SIG-M5 treated with dmso at 0.1 percent for 504 hours (cell line): ENCODE measurements around the gene LINGO1.

Experiments used
- DNase-seq: peaks from one replicate; lab custom pipeline; 2025; ENCODE audit not compliant: unreplicated experiment; lab: John Stamatoyannopoulos, UW

The LINGO1 gene

GRCh38 chr15:77617476-77618230 lies 15.1 kb downstream of the LINGO1 start:
- DNase-seq = peak; percentile 55

GRCh38 chr15:77616072-77616471 lies 16.6 kb downstream of the LINGO1 start:
- no peak for DNase-seq

GRCh38 chr15:77615472-77615871 lies 17.2 kb downstream of the LINGO1 start:
- DNase-seq = no peak

- no peak for DNase-seq
Measured at GRCh38 chr15:77614251-77614806, 18.4 kb downstream of the LINGO1 start.

GRCh38 chr15:77613814-77614213 lies 18.9 kb downstream of the LINGO1 start:
- no peak for DNase-seq

- DNase-seq = no peak
Measured at GRCh38 chr15:77612958-77613601, 19.6 kb downstream of the LINGO1 start.

GRCh38 chr15:77611767-77612166 lies 20.9 kb downstream of the LINGO1 start:
- no peak for DNase-seq

GRCh38 chr15:77610731-77611130 lies 22.0 kb downstream of the LINGO1 start:
- DNase-seq = no peak

- no peak for DNase-seq
Measured at GRCh38 chr15:77609558-77609957, 23.2 kb downstream of the LINGO1 start.

- no peak for DNase-seq
Measured at GRCh38 chr15:77608774-77609173, 23.9 kb downstream of the LINGO1 start.

- DNase-seq = no peak
Measured at GRCh38 chr15:77607894-77608261, 24.8 kb downstream of the LINGO1 start.

- DNase-seq = no peak
Measured at GRCh38 chr15:77607111-77607893, 25.4 kb downstream of the LINGO1 start.

- no peak for DNase-seq
Measured at GRCh38 chr15:77606142-77607034, 26.3 kb downstream of the LINGO1 start.

- DNase-seq = no peak
Measured at GRCh38 chr15:77605547-77605946, 27.2 kb downstream of the LINGO1 start.

- DNase-seq = no peak
Measured at GRCh38 chr15:77604973-77605372, 27.7 kb downstream of the LINGO1 start.

- DNase-seq = no peak
Measured at GRCh38 chr15:77603611-77604336, 28.9 kb downstream of the LINGO1 start.

GRCh38 chr15:77602800-77603199 lies 29.9 kb downstream of the LINGO1 start:
- DNase-seq = no peak

GRCh38 chr15:77599899-77600298 lies 32.8 kb downstream of the LINGO1 start:
- DNase-seq = no peak

- no peak for DNase-seq
Measured at GRCh38 chr15:77599357-77599756, 33.4 kb downstream of the LINGO1 start.

GRCh38 chr15:77598644-77599043 lies 34.1 kb downstream of the LINGO1 start:
- DNase-seq = no peak
